Measurements from ENCODE around the gene GRIN3B.
A peak's percentile ranks its signal among the peaks of the same experiment; 100 is the strongest.

GRIN3B gene

GRCh38 chr19:998064-998463 is 2.2 kb upstream of the GRIN3B start:
- no peak overlapping the region for H3K4me3 ChIP-seq (ENCODE audit: low read depth in 1 of 2, low read length in 1 of 2)
- no peak overlapping the region for H3K27ac ChIP-seq
- H3K9me3 ChIP-seq = no peaks in the 10 kb centered on the region
- H3K36me3 ChIP-seq = no peaks in the 10 kb centered on the region
- peaks cover 82% of the 10 kb centered on the region for H3K27me3 ChIP-seq
- peaks cover 14 to 18% of the 10 kb centered on the region in 2 experiments for H3K4me1 ChIP-seq (ENCODE audit: control insufficient read depth in 1 of 2, insufficient read depth in 1 of 2, low read depth in 1 of 2, low read length in 1 of 2)
- TF ChIP-seq CTCF (IDR thresholded peaks at IDR 0.05) = no peak

GRCh38 chr19:999379-999719 is 870 bp upstream of the GRIN3B start:
- Histone ChIP-seq H3K27ac (no peak overlapping the region), H3K4me3 (ENCODE audit: low read depth in 1 of 2, low read length in 1 of 2) (no peak overlapping the region), H3K36me3 (no peaks in the 10 kb centered on the region), H3K27me3 (peaks cover 94% of the 10 kb centered on the region), H3K4me1 (ENCODE audit: control insufficient read depth in 1 of 2, insufficient read depth in 1 of 2, low read depth in 1 of 2, low read length in 1 of 2) (peaks cover 14 to 18% of the 10 kb centered on the region in 2 experiments), H3K9me3 (no peaks in the 10 kb centered on the region)
- TF ChIP-seq CTCF (IDR thresholded peaks at IDR 0.05) = no peak

- TF ChIP-seq CTCF (IDR thresholded peaks at IDR 0.05) = no peak
- Histone ChIP-seq H3K4me1 (ENCODE audit: control insufficient read depth in 1 of 2, insufficient read depth in 1 of 2, low read depth in 1 of 2, low read length in 1 of 2) (peaks cover 14 to 18% of the 10 kb centered on the region in 2 experiments), H3K36me3 (no peaks in the 10 kb centered on the region), H3K4me3 (ENCODE audit: low read depth in 1 of 2, low read length in 1 of 2) (peak overlapping the region; percentile 3 to 28), H3K9me3 (no peaks in the 10 kb centered on the region), H3K27me3 (peaks cover 86% of the 10 kb centered on the region), H3K27ac (no peak overlapping the region)
Measured at GRCh38 chr19:1000591-1001537, 645 bp downstream of the GRIN3B start.

- Histone ChIP-seq H3K27ac (no peak overlapping the region), H3K9me3 (no peaks in the 10 kb centered on the region), H3K4me1 (ENCODE audit: control insufficient read depth in 1 of 2, insufficient read depth in 1 of 2, low read depth in 1 of 2, low read length in 1 of 2) (peaks cover 14 to 18% of the 10 kb centered on the region in 2 experiments), H3K27me3 (peaks cover 78% of the 10 kb centered on the region), H3K36me3 (no peaks in the 10 kb centered on the region), H3K4me3 (ENCODE audit: low read depth in 1 of 2, low read length in 1 of 2) (peak overlapping the region in 1 of 2 experiments; percentile 28)
- peak; percentile 98 for TF ChIP-seq CTCF (IDR thresholded peaks at IDR 0.05)
Measured at GRCh38 chr19:1001538-1002166, 1.4 kb downstream of the GRIN3B start.

GRCh38 chr19:1002600-1002999 is 2.4 kb downstream of the GRIN3B start:
- H3K9me3 ChIP-seq = no peaks in the 10 kb centered on the region
- H3K36me3 ChIP-seq = no peaks in the 10 kb centered on the region
- no peak overlapping the region for H3K27ac ChIP-seq
- peaks cover 14 to 18% of the 10 kb centered on the region in 2 experiments for H3K4me1 ChIP-seq (ENCODE audit: control insufficient read depth in 1 of 2, insufficient read depth in 1 of 2, low read depth in 1 of 2, low read length in 1 of 2)
- peaks cover 69% of the 10 kb centered on the region for H3K27me3 ChIP-seq
- no peak for TF ChIP-seq CTCF (IDR thresholded peaks at IDR 0.05)
- H3K4me3 ChIP-seq (ENCODE audit: low read depth in 1 of 2, low read length in 1 of 2) = no peak overlapping the region
